ENCODE data around the gene ZNF160.
"Not testable (repeated sequence)": the region's sequence is repeated elsewhere in the genome, so short reads cannot be mapped to it uniquely, and the experiment has no call there.

ZNF160 gene

GRCh38 chr19:53034948-53035675, 68.1 kb downstream of the ZNF160 start:
- peak overlapping the region; percentile 13 for H3K27ac ChIP-seq
- DNase-seq (ENCODE audit: low read depth, low spot score) = peak; percentile 40

GRCh38 chr19:53034054-53034453, 69.2 kb downstream of the ZNF160 start:
- no peak for DNase-seq (ENCODE audit: low read depth, low spot score)
- no peak overlapping the region for H3K27ac ChIP-seq

- not testable (repeated sequence) for H3K27ac ChIP-seq; DNase-seq (ENCODE audit: low read depth, low spot score)
Measured at GRCh38 chr19:53028306-53028705, 74.9 kb downstream of the ZNF160 start.

GRCh38 chr19:53019684-53020083, 83.5 kb downstream of the ZNF160 start:
- DNase-seq (ENCODE audit: low read depth, low spot score) = no peak
- H3K27ac ChIP-seq = no peak overlapping the region
